ENCODE data around the gene OR2V1. TPM values are rescaled to one million over a fixed set of nuclear protein-coding genes. Genes with fewer than 3 reads are reported as not detected.

The OR2V1 gene
- total and polyA plus RNA-seq, 10 donors = not detected

- Histone ChIP-seq H3K4me1 (no peaks in the 10 kb centered on the region), H3K4me3 (no peak overlapping the region), H3K27ac (no peak overlapping the region), H3K9me3 (no peaks in the 10 kb centered on the region), H3K27me3 (replicated peaks in 1 of 7) (peaks cover 0 to 50% (median 0%) of the 10 kb centered on the region in 7 donors), H3K36me3 (no peaks in the 10 kb centered on the region)
- no peak for DNase-seq
- WGBS, 5 donors = 29 to 51% (median 42%) methylated on average over 5 of the region's 5 CpGs
- intact Hi-C loops (cut with DNase I; ENCODE audit: low total_unique reads) = no loop called here
- TF ChIP-seq POLR2A (IDR thresholded peaks at IDR 0.05) (no peak), POLR2AphosphoS5 (IDR thresholded peaks at IDR 0.05) (no peak)
- TF ChIP-seq, protein P1, sequence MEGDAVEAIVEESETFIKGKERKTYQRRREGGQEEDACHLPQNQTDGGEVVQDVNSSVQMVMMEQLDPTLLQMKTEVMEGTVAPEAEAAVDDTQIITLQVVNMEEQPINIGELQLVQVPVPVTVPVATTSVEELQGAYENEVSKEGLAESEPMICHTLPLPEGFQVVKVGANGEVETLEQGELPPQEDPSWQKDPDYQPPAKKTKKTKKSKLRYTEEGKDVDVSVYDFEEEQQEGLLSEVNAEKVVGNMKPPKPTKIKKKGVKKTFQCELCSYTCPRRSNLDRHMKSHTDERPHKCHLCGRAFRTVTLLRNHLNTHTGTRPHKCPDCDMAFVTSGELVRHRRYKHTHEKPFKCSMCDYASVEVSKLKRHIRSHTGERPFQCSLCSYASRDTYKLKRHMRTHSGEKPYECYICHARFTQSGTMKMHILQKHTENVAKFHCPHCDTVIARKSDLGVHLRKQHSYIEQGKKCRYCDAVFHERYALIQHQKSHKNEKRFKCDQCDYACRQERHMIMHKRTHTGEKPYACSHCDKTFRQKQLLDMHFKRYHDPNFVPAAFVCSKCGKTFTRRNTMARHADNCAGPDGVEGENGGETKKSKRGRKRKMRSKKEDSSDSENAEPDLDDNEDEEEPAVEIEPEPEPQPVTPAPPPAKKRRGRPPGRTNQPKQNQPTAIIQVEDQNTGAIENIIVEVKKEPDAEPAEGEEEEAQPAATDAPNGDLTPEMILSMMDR (IDR thresholded peaks at IDR 0.05 in 8 of 11, conservative IDR thresholded peaks at IDR 0.05 in 3 of 11) = no peak
Observed at GRCh38 chr5:181153814-181154213, 22.8 kb upstream of the OR2V1 start.

- peaks cover 0 to 57% (median 3%) of the 10 kb centered on the region in 7 donors for H3K27me3 ChIP-seq (replicated peaks in 1 of 7)
- H3K27ac ChIP-seq = no peak overlapping the region
- H3K36me3 ChIP-seq = no peaks in the 10 kb centered on the region
- 60 to 78% (median 72%) methylated on average over 9 of the region's 9 CpGs for WGBS, 5 donors
- TF ChIP-seq, protein P1 (IDR thresholded peaks at IDR 0.05 in 8 of 11, conservative IDR thresholded peaks at IDR 0.05 in 3 of 11) = no peak
- TF ChIP-seq POLR2A (IDR thresholded peaks at IDR 0.05) = no peak
- TF ChIP-seq POLR2AphosphoS5 (IDR thresholded peaks at IDR 0.05) = no peak
- intact Hi-C loops (cut with DNase I; ENCODE audit: low total_unique reads) = no loop called here
- H3K9me3 ChIP-seq = no peaks in the 10 kb centered on the region
- no peak overlapping the region for H3K4me3 ChIP-seq
- no peaks in the 10 kb centered on the region for H3K4me1 ChIP-seq
- DNase-seq = no peak
Observed at GRCh38 chr5:181152406-181152805, 21.4 kb upstream of the OR2V1 start.

DNA sequence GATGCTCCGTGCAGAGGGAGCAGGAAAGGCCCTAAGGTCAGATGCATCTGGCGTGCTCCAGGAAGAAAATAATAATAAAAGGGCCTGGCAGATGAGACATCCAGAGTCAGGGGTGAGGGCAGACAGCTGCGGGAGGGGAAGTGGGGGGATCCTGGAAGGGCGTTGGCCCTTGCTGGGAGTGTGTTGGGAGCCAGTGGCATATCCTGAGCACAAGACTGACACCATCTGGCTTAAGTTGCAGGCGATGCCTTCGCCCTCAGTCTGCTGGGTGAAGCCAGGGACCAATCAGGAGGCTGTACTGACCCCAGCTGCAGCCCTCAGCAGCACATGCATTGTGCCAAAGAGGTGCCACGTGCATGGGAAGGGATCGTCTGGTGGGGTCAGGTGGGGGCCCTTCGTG lies 20.2 kb upstream of the OR2V1 start:
- Histone ChIP-seq H3K9me3 (no peaks in the 10 kb centered on the region), H3K4me3 (no peak overlapping the region), H3K27me3 (replicated peaks in 1 of 7) (peaks cover 0 to 53% (median 3%) of the 10 kb centered on the region in 7 donors), H3K36me3 (no peaks in the 10 kb centered on the region), H3K27ac (no peak overlapping the region), H3K4me1 (no peaks in the 10 kb centered on the region)
- DNase-seq = no peak
- TF ChIP-seq, protein P1 (IDR thresholded peaks at IDR 0.05 in 8 of 11, conservative IDR thresholded peaks at IDR 0.05 in 3 of 11) = no peak
- TF ChIP-seq POLR2A (IDR thresholded peaks at IDR 0.05) (no peak), POLR2AphosphoS5 (IDR thresholded peaks at IDR 0.05) (no peak)
- WGBS, 5 donors = 35 to 47% (median 42%) methylated on average over 9 of the region's 9 CpGs
- intact Hi-C loops (cut with DNase I; ENCODE audit: low total_unique reads) = no loop called here

DNA sequence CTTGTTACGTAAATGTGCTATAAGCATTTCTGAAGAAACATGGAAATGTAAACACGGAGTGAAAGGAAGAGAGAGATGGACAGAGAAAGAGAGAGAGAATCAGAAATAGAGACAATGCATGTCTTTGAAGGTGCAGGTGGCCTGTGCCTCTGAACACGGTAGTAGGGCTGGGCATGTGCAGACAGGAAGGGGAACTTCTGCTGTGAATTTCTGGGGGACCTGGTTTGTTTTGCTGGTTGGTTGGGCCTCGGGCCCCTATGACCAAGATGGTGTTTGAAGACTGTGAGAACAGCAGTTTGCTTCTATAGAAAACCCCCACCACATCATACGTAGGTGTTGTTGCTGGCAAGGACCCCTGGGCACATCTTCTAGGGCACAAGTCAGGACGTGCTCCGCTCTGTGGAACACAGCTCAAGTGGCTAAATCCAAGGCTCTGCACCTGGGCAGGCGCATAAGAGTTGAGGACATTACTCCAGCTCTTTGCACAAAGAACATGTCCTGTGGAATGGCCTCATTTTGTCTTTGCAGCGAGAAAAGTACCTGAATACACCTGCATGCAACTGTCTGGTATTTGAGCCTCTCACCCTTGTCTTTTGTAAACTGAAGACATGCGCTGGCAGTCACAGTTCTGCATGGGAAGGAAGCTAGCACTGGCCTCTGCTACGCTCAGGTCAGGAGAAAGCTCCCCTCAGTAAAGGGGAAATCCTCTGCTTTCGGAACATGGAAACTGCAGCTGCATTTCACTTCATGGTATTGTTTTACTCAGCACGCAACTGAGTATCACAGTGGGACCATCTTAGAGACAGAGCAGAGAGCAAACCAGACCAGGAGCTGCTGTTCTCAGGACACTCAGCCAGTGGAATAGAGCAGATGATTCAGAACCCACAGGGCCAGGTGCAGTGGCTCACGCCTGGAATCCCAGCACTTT lies 19.1 kb upstream of the OR2V1 start:
- intact Hi-C loops (cut with DNase I; ENCODE audit: low total_unique reads) = no loop called here
- WGBS, 5 donors = 75 to 83% (median 77%) methylated on average over 11 to 14 of the region's 14 CpGs
- H3K27ac ChIP-seq = no peak overlapping the region

More for the DNA sequence above, 19.1 kb upstream of the OR2V1 start:
- peaks cover 0 to 59% (median 3%) of the 10 kb centered on the region in 7 donors for H3K27me3 ChIP-seq (replicated peaks in 1 of 7)
- no peaks in the 10 kb centered on the region for H3K36me3 ChIP-seq
- no peak for DNase-seq
- H3K9me3 ChIP-seq = peaks cover 0 to 7% (median 0%) of the 10 kb centered on the region in 8 donors
- H3K4me3 ChIP-seq = no peak overlapping the region
- H3K4me1 ChIP-seq = no peaks in the 10 kb centered on the region
- no peak for TF ChIP-seq POLR2AphosphoS5 (IDR thresholded peaks at IDR 0.05)
- TF ChIP-seq, protein P1 (IDR thresholded peaks at IDR 0.05 in 8 of 11, conservative IDR thresholded peaks at IDR 0.05 in 3 of 11) = no peak
- TF ChIP-seq POLR2A (IDR thresholded peaks at IDR 0.05) = no peak
